ENCODE measurements around the gene ACVR2A.

ACVR2A gene

GRCh38 chr2:147863835-147864234 lies 19.0 kb downstream of the ACVR2A start:
- ChIA-PET CTCF (no interaction called here), POLR2A (no interaction called here)
- no peak for DNase-seq (ENCODE audit: low read depth, low spot score)
- H3K4me3 ChIP-seq (ENCODE audit: low read depth, low read length), result no peak overlapping the region
- TF ChIP-seq CTCF (IDR thresholded peaks at IDR 0.05; ENCODE audit: insufficient read depth, low read length, missing control alignments), result no peak

DNA sequence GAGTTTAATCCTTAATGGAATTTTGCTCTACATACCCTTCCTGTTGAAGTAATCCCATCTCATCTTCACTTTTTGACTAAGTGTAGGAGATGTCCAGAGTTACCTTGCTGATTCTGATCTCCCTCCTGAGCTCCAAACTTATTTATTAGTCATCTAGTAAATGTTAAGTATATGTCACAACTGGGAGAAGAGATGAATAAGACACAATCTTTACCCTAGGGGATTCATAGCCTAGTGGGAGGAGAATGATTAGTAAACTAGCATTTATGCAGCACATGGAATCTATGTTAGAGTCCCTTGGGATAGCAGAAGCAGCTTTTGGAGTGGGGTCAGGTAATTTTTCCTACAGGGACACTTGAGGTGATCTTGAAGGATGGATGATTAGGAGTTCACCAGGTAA lies 20.7 kb downstream of the ACVR2A start:
- POLR2A ChIA-PET, result no interaction called here
- CTCF ChIA-PET, result no interaction called here
- H3K4me3 ChIP-seq (ENCODE audit: low read depth, low read length), result no peak overlapping the region
- DNase-seq (ENCODE audit: low read depth, low spot score), result no peak
- TF ChIP-seq CTCF (IDR thresholded peaks at IDR 0.05; ENCODE audit: insufficient read depth, low read length, missing control alignments), result no peak

DNA sequence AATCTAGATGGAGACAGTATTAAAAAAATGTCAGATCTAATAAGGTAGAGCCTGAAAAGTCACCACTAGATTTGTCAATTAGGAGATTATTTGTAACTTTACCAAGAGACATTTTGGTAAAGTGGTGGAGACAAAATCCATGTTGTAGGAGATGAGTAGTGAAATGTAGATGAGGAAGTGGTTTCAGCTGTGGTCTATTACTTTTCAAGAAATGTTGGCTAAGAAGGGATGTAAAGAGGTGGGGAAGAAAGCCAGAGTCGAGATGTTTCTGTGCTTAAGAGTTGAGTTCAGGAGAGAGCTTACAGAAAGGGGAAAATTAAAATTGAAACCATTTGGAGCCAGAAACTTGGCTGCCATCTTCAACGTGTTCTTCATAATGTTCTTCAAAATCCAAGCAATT lies 22.2 kb downstream of the ACVR2A start:
- POLR2A ChIA-PET, result no interaction called here
- TF ChIP-seq CTCF (IDR thresholded peaks at IDR 0.05; ENCODE audit: insufficient read depth, low read length, missing control alignments), result no peak

DNA sequence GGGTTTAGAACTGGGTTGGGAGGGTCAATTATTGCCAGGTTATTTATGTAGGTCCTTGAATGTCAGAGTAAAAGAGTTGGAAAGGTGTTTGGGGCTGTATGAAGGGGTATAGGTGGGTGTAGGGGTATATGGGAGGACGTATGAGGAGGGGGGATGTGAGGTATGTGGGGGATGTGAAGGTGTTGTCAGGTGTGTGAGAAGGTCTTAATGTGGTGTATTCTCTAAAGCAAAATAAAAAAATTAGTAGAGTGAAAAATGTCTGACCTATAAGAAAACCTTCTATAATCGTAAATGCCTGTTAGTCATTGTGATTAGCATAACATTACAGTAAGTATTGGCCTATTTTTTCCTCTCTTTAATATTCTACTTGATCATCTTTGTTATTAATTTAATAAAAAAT lies 25.1 kb downstream of the ACVR2A start:
- POLR2A ChIA-PET, result no interaction called here

More for the DNA sequence above, 22.2 kb downstream of the ACVR2A start:
- CTCF ChIA-PET, result interaction anchor here (0.9 kb wide), 1 partner anchor 20 kb away, joined by 3 read pairs; no protein-coding TSS in a partner anchor
- H3K4me3 ChIP-seq (ENCODE audit: low read depth, low read length), result no peak overlapping the region
- DNase-seq (ENCODE audit: low read depth, low spot score), result no peak

GRCh38 chr2:147872967-147873366 lies 28.1 kb downstream of the ACVR2A start:
- POLR2A ChIA-PET, result no interaction called here
- no peak for TF ChIP-seq CTCF (IDR thresholded peaks at IDR 0.05; ENCODE audit: insufficient read depth, low read length, missing control alignments)
- no peak overlapping the region for H3K4me3 ChIP-seq (ENCODE audit: low read depth, low read length)
- no peak for DNase-seq (ENCODE audit: low read depth, low spot score)
- CTCF ChIA-PET, result no interaction called here

More for the DNA sequence above, 25.1 kb downstream of the ACVR2A start:
- CTCF ChIA-PET, result no interaction called here
- no peak for TF ChIP-seq CTCF (IDR thresholded peaks at IDR 0.05; ENCODE audit: insufficient read depth, low read length, missing control alignments)
- H3K4me3 ChIP-seq (ENCODE audit: low read depth, low read length), result no peak overlapping the region
- DNase-seq (ENCODE audit: low read depth, low spot score), result no peak

- ChIA-PET POLR2A (interaction anchor here (0.6 kb wide), 1 partner anchor 30 kb away, joined by 3 read pairs; no protein-coding TSS in a partner anchor), CTCF (no interaction called here)
- no peak for TF ChIP-seq CTCF (IDR thresholded peaks at IDR 0.05; ENCODE audit: insufficient read depth, low read length, missing control alignments)
- no peak for DNase-seq (ENCODE audit: low read depth, low spot score)
- H3K4me3 ChIP-seq (ENCODE audit: low read depth, low read length), result no peak overlapping the region
Measured at GRCh38 chr2:147873859-147874483, 29.1 kb downstream of the ACVR2A start.

Measured in AG04449 (cell line).